Superior temporal gyrus (tissue), 1 donor: ENCODE results near the gene SORCS2.

Source experiments
- DNase-seq: peaks from one replicate; pipeline ENCODE4 v3.0.0-alpha.2; 2016; ENCODE audit errors: extremely low spot score

The SORCS2 gene

DNA sequence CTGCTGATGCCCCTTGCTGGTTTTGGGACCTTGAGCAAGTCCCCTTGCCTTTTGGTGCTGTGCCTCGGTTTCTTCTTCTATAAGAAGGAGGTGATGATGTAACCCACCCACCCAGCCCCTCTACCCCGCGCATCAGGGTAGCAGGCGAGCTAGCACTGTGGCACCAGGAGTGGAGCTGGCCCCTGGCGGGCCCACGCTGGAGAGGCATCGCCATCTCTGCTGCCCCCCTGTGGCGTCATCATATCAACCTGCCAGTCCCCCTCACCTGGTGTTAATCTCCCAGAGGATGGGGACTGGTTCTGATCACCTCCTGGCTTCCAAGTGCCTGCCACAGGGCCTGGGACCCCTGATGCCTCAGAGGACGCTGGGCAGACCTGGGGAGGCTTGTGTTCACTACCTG is 6.3 kb upstream of the SORCS2 start:
- no peak for DNase-seq

DNA sequence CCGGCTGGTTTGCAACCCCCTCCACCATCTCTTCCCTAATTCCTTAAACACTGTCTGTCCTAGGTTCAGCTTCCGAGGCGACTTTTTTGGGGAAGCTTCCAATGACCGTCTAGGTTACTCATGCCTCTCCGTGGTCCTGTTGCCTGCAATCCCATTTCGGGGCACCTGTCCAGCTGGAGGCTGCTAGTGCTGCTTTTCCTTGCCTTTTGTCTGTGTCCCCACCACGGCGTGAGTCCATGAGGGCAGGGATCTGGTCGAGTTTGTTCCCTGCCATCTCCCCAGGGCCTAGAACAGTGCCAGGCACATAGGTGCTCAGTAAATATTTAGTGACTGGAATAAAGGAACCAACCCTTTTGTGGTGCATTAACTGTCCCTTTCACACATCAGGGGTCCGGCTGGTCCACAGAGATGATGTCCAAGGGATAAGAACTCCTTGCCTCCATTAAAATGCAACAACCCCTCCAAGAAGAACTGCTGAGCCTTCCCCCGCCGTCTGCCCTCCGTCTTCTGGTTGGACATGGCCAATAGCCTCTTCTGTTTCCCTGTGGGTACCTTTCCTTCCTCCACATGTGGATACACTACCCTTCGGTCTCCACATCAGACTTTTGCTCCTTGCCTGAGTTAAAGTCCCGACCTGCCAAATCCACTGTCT is 5.7 kb upstream of the SORCS2 start:
- DNase-seq = no peak

DNA sequence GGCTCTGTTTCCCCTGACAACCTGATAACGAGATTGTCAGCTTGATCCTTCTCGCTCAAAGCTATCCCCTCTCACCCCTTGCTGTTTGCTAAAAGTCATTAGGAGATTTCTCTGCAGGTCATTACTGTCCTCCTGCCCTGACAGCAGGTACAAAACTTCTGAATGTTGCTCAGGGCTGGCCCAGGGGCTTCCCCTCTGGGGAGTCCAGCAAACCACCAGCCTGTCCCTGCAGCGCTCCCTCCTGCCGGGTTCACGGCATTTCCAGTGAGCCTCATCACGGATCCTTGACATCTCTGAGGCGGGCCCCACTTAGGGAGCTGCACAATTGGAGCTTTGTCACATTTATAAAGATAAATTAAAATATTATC is 5.2 kb upstream of the SORCS2 start:
- no peak for DNase-seq

DNA sequence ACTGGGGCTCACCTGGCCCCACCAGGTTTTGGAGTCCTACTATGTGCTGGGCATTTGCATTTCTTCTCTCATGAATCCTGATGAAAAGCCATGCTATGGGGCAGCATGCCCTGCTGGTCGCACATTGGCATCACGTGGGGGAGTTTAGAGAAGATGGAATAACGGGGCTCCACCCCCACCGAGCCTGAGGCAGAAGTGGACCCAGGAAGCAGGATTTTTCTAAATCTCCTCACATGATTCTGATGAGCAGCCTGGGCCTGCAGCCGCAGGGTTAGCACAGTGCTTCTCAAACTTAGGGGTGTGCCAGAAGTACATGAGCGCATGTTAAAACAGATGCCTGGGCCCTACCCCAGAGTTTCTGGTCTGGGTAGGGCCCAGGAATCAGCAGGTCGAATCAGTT is 4.6 kb upstream of the SORCS2 start:
- DNase-seq = no peak

DNA sequence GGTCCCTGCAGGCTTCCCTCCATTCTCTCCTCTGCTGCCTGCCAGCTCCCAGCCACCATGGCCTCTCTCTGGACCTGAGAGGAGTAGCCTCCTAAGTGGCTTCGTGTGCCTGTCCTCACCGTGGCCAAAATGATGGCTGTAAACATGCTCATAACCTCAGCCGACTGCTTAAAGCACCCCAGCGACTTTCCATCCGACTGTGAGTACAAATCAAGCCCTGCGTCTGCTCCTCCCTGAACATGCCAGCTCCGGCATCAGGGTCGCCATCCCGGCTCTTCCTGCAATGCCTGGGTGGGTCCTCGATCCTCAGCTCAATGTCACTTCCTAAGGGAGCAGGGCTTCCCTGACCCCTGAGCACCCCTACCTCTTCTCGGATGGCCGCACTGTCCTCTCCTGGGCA is 3.3 kb upstream of the SORCS2 start:
- DNase-seq = no peak

DNA sequence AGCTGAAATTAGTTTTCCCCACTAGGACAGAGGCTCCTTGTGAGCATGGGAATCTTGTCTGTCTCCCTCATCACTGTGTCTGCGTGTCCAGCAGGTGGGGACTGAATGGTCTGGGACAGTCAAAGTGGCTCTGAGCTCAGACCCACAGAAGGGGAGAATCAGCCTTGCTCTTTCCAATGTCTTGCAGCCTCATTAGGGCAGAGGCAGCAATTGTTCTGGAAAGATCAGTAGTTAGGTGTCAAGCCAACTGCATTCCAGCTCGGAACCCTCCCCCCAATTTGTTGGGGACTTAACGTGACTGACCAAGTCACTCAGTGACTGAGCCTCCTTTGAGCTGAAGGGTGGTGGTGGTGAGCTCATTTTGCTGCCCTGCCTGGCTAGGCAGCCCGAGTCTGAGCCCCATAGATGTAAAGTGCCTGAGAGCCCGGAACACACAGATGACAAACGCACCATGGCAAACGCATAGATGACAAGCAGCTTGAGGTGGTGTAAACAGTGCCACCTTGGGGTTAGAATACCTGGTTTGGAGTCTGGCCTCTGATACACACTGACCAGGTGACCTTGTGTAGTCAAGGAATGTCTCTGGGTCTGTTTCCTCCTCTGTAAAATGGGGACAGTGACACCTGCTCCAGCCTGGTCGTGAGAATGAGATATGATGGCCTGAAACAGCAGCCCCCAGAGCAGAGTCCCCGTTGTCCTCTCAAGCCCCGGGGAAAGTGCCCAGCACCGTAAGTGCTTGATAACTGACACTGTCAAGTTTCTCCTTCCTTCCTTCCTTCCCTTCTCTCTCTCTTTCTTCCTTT is 2.7 kb upstream of the SORCS2 start:
- DNase-seq = no peak

DNA sequence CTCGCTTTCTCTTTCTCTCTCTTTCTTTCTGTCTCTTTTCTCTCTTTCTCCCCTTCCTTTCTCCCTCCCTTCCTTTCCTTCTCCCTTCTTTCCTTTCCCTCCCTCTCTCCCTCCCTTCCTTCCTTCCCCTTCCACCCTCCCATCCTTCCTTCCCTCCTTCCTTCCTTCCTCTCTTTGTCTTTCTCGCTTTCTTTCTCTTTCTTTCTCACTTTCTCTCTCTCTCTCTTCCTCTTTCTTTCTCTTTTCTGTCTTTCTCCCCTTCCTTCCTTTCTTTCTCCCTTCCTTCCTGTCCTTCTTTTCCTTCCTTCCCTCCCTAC is 2.1 kb upstream of the SORCS2 start:
- no peak for DNase-seq

DNA sequence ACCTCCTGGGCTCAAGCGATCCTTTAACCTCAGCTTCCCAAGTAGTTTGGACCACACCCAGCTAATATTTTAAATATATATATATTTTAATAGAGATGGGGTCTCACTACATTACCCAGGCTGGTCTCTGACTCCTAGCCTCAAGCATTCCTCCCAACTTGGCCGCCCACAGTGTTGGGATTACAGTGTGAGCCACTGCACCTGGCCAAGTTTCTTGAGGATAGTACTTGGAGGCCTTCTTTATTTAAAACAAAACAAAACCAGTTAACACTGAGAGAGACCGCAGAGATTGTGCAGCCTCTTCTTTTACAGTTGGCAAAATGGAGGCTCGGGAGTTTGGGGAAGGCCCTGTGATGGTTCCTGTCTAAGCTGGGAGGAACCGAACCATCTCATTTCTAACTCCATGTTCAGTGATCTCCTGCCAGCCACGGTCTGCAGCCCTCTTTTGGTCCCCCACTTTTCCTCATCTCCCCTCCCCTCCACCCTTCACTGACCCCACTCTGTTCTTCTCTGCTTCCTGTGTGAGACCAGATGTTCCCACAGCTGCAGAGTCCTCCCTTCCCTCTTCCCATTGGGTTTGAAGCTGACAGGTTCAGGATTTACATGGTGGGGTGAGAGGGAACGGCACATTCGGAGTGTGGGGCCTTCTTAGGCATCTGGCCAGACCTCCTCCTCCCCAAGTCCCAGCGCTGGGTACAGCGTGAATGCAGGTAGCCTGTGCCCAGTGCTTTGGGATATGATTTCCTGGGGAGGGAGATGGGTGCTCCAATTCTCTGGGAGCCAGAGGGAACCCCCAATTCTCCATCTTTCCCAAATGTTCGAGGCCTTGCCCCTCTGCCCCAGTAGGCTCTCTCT is 1.4 kb upstream of the SORCS2 start:
- DNase-seq = no peak

DNA sequence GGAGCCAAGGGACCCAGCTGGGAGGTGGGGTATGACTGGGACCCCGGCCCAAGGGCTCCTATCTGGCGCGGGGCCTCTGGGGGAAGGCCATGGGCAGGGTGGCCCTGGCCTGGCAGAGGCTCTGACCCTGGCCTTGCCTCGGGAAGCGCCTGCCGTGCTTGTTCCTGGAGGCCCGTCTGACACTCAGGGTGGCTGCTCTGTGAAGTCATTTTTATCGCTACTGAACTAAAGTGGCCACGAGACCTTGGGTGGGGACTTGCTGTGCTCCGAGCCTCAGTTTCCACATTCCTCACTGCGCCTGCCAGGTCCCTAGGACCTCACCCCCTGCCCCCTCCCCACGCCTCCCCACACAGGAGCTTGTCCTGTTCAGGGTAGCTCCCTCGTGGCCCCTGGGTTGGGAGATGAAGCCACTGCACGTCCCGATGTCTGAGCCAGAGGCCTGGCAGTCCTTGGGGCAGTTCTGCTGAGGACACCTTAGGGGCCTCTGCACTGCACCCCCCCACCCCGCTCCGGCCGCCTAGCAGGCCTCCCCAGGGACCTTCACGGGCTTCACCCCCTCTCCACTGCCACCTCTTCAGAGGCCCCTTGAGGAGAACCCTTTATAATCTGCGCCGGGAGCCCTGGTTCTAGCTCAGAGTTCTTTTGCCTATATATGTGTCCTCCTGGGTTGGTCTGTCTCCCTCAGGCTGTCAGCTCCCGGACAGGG is 639 bp upstream of the SORCS2 start:
- DNase-seq = no peak

DNA sequence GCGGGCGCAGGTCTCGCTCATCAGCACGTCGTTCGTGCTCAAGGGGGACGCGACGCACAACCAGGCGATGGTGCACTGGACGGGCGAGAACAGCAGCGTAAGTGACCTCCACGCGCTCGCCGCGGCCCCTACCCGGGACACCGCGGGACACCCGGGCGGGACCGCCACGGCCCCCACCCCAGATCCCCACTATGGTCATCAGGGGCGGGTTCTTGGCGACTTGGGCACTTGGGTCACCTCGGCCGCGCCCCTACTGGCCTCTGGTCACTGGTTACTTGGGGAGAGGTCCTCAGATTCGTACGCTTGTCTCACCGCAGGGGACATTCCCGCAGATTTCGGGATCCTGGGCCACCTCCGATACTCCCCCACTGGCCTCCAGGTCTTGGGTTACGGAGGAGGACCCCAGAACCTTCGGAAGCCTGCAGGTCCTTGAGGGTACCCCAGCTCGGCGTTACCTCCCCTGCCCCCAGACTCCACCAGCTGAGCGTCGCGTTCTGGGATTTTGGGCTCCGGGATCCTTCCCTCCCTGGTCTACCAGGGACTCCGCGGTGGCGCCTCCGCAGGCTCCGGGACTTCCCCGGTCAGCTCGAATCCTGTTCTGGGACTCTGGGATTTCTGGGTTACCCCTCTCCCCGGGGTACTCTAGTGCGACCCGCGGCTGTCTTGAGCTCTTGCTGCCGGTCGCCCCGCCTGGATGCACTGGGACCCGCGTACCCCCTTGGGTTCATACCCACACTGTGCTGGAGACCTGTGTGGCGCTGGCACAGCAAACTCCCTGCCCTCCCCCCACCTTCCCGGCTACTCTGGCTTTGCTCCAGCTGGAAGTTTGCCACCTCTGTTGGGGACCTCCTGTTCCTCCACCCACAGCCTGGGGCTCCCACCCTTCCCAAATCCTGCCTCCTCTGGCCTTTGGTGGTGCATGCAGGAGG is 956 bp downstream of the SORCS2 start:
- no peak for DNase-seq

DNA sequence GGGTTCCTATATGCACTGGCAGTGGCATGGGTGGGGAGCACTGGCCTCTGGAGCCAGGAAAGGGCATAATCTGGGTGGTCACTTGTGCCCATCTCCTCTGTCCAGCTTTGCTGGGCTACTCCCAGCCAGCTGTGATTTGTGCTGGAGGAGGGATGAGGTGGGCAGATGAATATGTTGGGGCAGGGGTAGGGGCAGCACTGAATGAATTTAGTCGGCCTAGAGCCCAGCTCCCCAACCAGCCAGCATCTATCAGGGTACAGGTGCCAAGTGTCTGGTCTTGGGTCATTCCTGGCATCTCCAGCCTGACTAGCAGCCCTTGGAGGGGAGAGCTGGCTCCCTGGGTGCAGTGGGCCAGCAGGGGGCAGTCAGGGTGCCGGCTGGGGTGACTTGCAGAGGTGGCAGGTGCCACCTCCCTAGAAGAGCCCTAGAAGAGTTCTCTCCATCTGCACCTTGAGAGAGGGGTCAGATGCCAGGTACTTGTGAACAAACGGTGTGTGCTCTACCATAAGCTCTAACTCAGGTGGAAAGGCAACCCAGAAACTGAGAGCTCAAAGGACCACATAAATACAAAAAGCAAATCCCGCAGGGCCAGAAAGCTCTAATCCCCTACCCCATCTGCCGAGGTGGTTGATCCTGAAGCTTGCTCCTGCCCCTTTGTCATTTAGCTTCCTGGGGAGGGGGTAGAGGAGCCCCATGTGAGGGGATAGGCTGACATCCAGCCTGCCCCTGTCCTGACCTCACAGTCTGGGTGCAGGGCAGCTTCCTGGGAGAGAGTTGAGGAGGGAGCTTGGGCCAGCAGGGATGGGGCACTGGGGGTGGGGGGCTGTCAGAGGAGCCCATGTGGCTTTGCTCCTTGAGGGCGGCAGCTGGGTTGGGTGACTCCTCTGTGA is 2.2 kb downstream of the SORCS2 start:
- peak; percentile 54 for DNase-seq

DNA sequence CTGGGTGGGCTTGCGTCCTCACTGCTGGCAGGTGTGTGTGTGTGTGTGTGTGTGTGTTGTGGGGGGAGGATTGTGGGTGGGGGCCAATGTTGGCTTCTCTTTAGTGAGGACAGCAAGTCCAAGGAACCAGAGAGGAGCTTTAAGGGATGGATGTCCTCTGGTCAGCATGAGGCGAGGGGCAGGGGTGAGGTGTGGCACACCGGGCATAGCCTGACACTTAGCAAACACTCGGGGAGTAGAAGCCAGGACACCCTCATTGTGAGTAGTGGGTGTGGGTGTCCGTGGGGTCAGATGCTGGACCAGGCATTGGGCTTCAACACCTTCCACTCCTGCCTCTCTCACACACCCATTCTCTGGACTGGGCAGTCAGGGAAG is 2.8 kb downstream of the SORCS2 start:
- no peak for DNase-seq

DNA sequence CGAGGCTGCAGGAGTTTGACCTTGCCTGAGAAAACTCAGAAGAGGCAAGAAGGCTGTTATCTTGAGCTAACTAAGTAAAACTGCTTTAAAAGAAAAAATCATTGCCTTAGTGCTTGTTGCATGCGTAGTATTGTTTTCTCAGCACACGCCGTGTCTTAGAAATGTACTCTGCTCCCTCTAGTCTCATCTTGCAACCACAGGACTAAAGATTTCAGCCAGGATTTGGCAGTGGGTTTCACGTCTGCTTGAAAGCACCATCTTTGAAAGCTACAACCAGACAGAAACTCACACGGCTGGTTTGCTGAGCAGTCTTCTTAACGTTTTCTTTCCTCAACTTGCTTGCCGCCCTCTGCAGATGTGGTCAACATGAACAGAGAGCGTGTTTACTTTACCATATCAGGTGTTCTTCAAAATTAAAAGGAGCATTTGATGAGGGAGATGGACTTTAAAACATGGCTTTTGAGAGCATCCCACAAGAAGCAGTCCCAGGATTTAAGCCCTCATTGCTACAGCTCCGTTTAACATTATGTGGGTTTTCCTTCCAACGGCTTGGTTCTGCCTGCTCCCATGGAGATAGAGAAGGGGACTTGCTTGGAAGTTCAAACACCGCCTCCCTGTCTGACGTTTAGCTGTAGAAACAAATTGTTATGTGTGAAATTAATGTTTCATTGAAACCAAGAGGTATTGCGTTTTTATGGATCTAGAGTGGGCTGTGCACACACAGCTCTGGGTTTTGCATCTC is 3.4 kb downstream of the SORCS2 start:
- DNase-seq = peak; percentile 40

DNA sequence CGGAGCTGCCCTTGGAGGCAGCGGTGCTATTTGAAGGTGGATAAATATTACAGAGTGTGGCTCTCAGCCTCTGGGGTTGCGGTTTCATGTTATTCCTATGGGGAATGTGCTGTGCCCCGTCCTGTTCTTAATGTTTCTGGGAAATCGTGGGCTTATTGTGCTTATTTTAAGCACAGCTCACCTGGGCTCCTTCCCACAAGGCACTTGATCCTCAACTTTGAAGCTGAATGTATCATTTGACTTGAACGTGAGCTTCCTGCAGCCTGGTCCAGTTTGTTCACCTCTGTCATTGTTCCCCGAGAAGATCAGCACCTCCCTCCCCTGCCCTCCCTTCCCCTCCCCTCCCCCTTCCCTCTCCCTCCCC is 3.9 kb downstream of the SORCS2 start:
- DNase-seq = no peak

DNA sequence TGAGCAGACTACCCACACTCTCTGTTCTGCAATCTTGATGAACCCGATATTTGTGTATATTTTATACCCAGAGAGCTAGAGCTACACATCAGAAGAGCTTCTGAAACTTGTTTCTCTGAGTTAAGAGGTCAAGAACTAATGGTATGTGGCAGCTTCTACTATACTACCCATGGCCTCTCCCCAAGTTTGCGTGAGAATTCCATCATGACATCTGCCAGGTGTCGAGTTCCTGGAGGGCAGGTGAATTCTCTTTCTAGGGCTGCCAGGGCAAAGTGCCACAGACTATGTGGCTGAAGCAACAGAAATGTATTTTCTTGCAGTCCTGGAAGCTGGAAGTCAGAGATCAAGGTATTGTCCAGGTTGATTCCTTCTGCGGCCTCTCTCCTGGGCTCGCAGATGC is 4.4 kb downstream of the SORCS2 start:
- DNase-seq = no peak

DNA sequence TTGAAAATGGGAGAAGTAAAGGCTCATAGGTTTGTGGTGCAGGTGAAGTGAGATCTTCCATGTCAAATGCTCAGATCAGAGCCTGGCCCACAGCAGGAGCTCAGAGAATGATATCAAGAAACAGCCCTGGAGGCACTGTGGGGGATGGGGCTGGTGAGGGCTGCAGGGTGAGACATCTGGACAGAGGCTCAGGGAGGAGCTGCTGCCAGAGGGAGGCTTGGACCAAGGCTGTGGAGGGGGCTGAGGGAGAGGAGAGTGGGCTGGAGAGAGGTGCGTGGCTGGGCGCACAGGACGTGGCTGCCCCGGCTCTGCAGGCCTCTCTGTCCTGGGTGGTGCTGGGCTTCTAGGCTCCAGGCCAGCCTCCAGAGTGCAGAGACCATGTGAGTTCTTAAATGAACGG is 5.6 kb downstream of the SORCS2 start:
- DNase-seq = no peak

DNA sequence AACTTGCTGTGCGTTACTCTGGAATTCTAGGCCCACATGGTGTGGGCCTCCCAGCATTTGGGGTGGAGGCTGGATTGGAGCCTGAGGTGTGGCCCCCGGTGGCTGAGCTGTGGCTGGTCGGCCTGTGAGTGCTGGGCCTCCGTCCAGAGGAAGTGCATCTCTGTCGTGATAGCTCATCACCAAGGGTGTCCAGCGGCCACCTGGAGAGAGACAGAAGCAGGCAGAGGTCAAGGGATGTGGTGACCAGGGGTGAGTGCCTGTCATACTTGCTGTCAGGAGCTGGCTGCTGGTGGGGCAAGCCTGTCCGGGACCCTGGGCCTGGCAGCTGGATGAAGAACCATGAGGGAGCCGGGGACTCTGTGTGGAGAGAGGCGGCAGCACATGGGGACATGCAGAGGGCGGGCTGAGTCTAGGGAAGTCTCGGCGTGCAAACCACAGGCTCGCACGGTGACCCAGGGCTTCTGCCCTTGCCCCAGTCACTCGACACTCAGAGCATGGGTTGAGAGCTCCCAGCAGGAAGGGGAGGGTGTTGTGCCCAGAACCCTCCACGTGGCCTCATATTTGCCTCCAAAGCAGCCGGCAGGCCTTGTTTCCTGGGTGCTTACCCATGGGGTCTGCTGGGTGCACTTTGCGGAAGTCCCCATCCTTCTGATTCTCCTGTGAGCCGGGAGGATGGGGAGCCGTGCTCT is 6.2 kb downstream of the SORCS2 start:
- no peak for DNase-seq

DNA sequence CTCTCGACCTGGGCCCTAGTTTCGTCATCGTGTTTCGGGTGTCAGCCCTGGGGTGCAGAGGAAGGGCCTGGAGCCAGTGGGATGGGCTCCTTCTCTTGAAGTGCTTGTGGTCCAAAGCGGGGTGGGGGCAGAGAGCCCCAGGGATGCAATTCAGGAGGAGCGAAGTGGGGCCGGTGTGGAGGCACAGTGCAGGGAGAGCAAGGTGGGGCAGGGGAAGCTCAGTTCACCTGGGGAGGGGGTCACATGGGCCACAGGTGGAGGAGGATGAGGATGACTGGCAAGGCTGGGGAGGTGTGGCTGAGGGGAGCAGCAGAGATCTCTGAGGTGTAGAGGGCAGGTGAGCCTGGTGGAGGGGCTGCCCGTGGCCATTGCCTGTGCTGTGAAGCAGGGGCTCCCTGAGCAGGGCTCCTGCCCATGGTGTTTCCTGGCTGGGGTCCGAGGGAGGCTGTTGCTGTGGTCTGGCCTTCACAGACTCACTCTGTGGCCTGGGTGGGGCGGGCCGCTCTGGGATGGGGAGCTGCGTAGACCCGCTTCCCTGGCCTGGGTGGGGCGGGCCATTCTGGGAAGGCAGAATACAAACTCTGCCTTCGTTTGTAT is 6.9 kb downstream of the SORCS2 start:
- DNase-seq = no peak
